HG02642 (cell line): Measurements from ENCODE around the gene CFAP92.

ENCODE experiments used
- ATAC-seq: cut with Tn5 transposase; IDR thresholded peaks from one replicate; pipeline ENCODE4 v1.9.1; 2021; ENCODE audit warnings: mild to moderate bottlenecking; ENCODE audit not compliant: unreplicated experiment, poor library complexity

The CFAP92 gene

GRCh38 chr3:128993461-128994172, at the start of gene CFAP92:
CFAP92 (minus strand) TSS chr3:128994076; CDS start chr3:128993304, 772 bp downstream.
- peak; percentile 94 for ATAC-seq

- ATAC-seq: no peak
Measured at GRCh38 chr3:129040579-129041300, 46.9 kb upstream of the CFAP92 start.

- no peak for ATAC-seq
Measured at GRCh38 chr3:129040039-129040336, 46.1 kb upstream of the CFAP92 start.

- no peak for ATAC-seq
Measured at GRCh38 chr3:129039271-129040038, 45.6 kb upstream of the CFAP92 start.

GRCh38 chr3:129038121-129038855, 44.4 kb upstream of the CFAP92 start:
- no peak for ATAC-seq

- no peak for ATAC-seq
Measured at GRCh38 chr3:129037093-129037419, 43.2 kb upstream of the CFAP92 start.

- no peak for ATAC-seq
Measured at GRCh38 chr3:129036222-129037092, 42.6 kb upstream of the CFAP92 start.

GRCh38 chr3:129035360-129036221, 41.7 kb upstream of the CFAP92 start:
- no peak for ATAC-seq

GRCh38 chr3:129034642-129035041, 40.8 kb upstream of the CFAP92 start:
- no peak for ATAC-seq

GRCh38 chr3:129033633-129034321, 39.9 kb upstream of the CFAP92 start:
- ATAC-seq: no peak

GRCh38 chr3:129033151-129033550, 39.3 kb upstream of the CFAP92 start:
- no peak for ATAC-seq

- no peak for ATAC-seq
Measured at GRCh38 chr3:129032716-129033115, 38.8 kb upstream of the CFAP92 start.

- no peak for ATAC-seq
Measured at GRCh38 chr3:129031476-129032215, 37.8 kb upstream of the CFAP92 start.

GRCh38 chr3:129030611-129031010, 36.7 kb upstream of the CFAP92 start:
- no peak for ATAC-seq

GRCh38 chr3:129028866-129029265, 35.0 kb upstream of the CFAP92 start:
- ATAC-seq: no peak

- no peak for ATAC-seq
Measured at GRCh38 chr3:129027544-129027880, 33.6 kb upstream of the CFAP92 start.

- ATAC-seq: peak; percentile 98
Measured at GRCh38 chr3:129026728-129027543, 33.1 kb upstream of the CFAP92 start.
